Hepatocyte (in vitro differentiated cells): ENCODE data around the gene NCOA3.

Experiments used
- EZH2 ChIP-seq: fragments of 200-600 bp; sonication (generic); IDR thresholded peaks from 2 replicates; pipeline ENCODE4 v1.6.1; 2016; ENCODE audit warnings: antibody characterized with exemption, mild to moderate bottlenecking, borderline replicate concordance
- TF ChIP-seq, protein P1 (sequence below): fragments of 200-600 bp; sonication (generic); IDR thresholded peaks from 2 replicates; pipeline ENCODE4 v1.5.1; 2016; ENCODE audit warnings: antibody characterized with exemption, mild to moderate bottlenecking; ENCODE audit not compliant: poor library complexity

DNA sequence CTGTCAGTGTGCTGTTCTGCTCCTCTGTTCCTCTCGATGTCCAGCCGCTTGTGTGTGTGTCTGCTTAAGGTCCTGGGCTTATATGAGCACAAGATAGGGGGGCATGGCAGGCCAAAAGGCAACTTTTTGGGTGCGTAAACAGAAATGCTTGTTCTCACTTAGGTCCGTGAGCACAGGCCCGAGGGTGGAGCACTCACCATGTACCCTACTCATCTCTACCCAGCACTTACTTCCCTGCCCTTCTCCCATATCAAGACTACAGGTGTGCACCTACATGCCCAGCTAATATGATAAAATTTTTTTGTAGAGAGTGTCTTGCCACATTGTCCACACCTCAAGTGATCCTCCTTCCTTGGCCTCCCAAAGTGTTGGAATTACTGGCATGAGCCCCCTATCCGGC lies 34.3 kb downstream of the NCOA3 start:
- TF ChIP-seq, protein P1, sequence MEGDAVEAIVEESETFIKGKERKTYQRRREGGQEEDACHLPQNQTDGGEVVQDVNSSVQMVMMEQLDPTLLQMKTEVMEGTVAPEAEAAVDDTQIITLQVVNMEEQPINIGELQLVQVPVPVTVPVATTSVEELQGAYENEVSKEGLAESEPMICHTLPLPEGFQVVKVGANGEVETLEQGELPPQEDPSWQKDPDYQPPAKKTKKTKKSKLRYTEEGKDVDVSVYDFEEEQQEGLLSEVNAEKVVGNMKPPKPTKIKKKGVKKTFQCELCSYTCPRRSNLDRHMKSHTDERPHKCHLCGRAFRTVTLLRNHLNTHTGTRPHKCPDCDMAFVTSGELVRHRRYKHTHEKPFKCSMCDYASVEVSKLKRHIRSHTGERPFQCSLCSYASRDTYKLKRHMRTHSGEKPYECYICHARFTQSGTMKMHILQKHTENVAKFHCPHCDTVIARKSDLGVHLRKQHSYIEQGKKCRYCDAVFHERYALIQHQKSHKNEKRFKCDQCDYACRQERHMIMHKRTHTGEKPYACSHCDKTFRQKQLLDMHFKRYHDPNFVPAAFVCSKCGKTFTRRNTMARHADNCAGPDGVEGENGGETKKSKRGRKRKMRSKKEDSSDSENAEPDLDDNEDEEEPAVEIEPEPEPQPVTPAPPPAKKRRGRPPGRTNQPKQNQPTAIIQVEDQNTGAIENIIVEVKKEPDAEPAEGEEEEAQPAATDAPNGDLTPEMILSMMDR: no peak
- TF ChIP-seq EZH2: no peak
